ENCODE data around the gene ACTMAP. TPM values are rescaled to one million over a fixed set of nuclear protein-coding genes. Genes with fewer than 3 reads are reported as not detected.

The ACTMAP gene
- total and polyA plus RNA-seq, 9 of the 15 experiments (the other 6 are each of a cell fraction or from before 2014, with no cell fraction given) = 1.7 to 16.6 (median 4.9) TPM

DNA sequence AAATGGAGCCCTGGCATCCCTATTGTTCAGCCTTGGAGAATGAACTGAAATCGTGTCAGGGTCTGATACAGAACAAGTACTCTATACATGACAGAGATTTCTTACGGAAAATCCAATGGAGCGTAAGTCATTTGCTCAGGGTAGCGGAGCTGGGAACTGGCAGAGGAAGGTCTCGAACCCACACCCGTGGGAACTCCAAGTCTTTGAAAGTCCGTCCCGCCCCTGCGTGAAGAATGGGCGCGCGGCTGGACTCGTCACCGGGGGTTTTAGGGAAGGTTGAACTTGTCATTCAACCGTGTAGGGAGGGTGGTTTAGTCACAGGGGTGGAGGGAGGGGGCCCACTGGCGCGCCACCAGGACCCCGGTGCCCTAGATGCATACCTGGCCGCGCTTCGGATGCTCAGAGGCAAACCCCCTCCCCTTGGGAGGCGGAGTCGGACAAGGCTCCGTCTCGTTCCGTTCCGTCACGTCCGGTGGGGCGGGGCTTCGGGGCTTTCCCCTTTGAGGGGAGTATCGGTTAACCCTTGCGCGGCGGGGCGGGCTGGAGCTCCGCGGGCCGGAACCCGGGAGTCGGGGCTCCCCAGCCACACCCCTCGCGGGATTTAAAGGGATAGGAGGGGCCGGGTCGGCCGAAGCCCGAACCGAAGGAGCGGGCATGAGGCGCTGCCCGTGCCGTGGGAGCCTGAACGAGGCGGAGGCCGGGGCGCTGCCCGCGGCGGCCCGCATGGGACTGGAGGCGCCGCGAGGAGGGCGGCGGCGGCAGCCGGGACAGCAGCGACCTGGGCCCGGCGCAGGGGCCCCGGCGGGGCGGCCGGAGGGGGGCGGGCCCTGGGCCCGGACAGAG, 33.6 kb downstream of the ACTMAP start, which contains the start of the genes COQ8B and ITPKC:
TSS of gene COQ8B (minus strand) at position 405 of the 843 bp plus-strand sequence. CDS start 2,254 bp downstream, outside the sequence.
TSS of gene ITPKC (plus strand) at position 631 of the 843 bp plus-strand sequence. CDS start at position 655, 24 bp downstream.
- Histone ChIP-seq H2AFZ (ENCODE audit: low read depth, low read length) (peak within 1 kb of the TSS; percentile 78), H3K36me3 (ENCODE audit: control insufficient read depth, insufficient read depth, low read length) (peaks cover 9% of the 10 kb centered on the region; the same call in 2 of the 3 replicates), H3K27ac (ENCODE audit: extremely low read depth, low read depth, low read length) (peak within 1 kb of the TSS; percentile 80), H3K9me3 (replicated peaks; ENCODE audit: control insufficient read depth, insufficient read depth, low read depth, low read length) (no peaks in the 10 kb centered on the region), H3K27me3 (ENCODE audit: control insufficient read depth in 2 of 2, insufficient read depth in 2 of 2, low read length in 2 of 2) (no peaks in the 10 kb centered on the region), H3K4me2 (ENCODE audit: insufficient read depth, low read length) (peak within 1 kb of the TSS; percentile 93), H4K20me1 (replicated peaks; ENCODE audit: control insufficient read depth, insufficient read depth, low read length) (no peaks in the 10 kb centered on the region), H3K4me1 (replicated peaks in 1 of 2; ENCODE audit: control insufficient read depth in 2 of 2, insufficient read depth in 2 of 2, low read length in 2 of 2) (peaks cover 21 to 55% of the 10 kb centered on the region in 2 experiments), H3K9ac (ENCODE audit: insufficient read depth in 1 of 2, low read depth in 2 of 2, low read length in 2 of 2) (peak within 1 kb of the TSS; percentile 79 to 90), H3K9me1 (ENCODE audit: control insufficient read depth, insufficient read depth, low read length) (no peaks in the 10 kb centered on the region), H3K4me3 (peak within 1 kb of the TSS; percentile 62), H3K79me2 (ENCODE audit: control insufficient read depth, insufficient read depth, low read length) (peaks cover 58% of the 10 kb centered on the region)
- CTCF ChIA-PET (ENCODE audit: low intra/inter-chr PET ratio) = interaction anchor here (0.7 kb wide), 1 partner anchor 21 kb away, joined by 3 read pairs; no protein-coding TSS in a partner anchor
- peak; percentile 78 for ATAC-seq
- in situ Hi-C loops (cut with MboI) = no loop called here
- POLR2A ChIA-PET = interaction anchor here (0.5 to 1.5 kb wide), 8 partner anchors 11 to 301 kb away, joined by 3 to 8 read pairs (median 3); partner anchors contain the start of genes ACTMAP and SNRPA
- peak; percentile 87 for FAIRE-seq
- peak; percentile 93 to 99 (median 94) for DNase-seq (ENCODE audit: extremely low read depth in 1 of 4, low spot score in 3 of 4)
- intact Hi-C loops (cut with micrococcal nuclease) = loop anchor here (2.0 kb wide), 1 partner anchor 34 kb away; the partner anchor contains the start of genes ACTMAP and SNRPA
- under 1% methylated on average over 41 of the region's 76 CpGs for WGBS (ENCODE audit: insufficient coverage, low coverage, missing lambda C conversion rate)
- TSS peak; percentile 81 for BruUV-seq (replicated peaks)
- TF ChIP-seq ZNF184 (CRISPR knock-in tag; IDR thresholded peaks at IDR 0.05) (no peak), GABPA (tag; conservative IDR thresholded peaks at IDR 0.05; ENCODE audit: low read depth) (peak; percentile 93), ZNF3 (CRISPR knock-in tag; IDR thresholded peaks at IDR 0.05) (no peak), ZKSCAN3 (CRISPR knock-in tag; IDR thresholded peaks at IDR 0.05) (no peak)
- TF ChIP-seq, protein P1, sequence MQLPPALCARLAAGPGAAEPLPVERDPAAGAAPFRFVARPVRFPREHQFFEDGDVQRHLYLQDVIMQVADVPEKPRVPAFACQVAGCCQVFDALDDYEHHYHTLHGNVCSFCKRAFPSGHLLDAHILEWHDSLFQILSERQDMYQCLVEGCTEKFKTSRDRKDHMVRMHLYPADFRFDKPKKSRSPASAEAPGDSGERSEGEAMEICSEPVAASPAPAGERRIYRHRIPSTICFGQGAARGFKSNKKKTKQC (CRISPR knock-in tag; IDR thresholded peaks at IDR 0.05) = no peak
- TF ChIP-seq, protein P2, sequence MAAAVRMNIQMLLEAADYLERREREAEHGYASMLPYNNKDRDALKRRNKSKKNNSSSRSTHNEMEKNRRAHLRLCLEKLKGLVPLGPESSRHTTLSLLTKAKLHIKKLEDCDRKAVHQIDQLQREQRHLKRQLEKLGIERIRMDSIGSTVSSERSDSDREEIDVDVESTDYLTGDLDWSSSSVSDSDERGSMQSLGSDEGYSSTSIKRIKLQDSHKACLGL (CRISPR knock-in tag; IDR thresholded peaks at IDR 0.05; ENCODE audit: borderline replicate concordance, poor library complexity, severe bottlenecking) = peak; percentile 92
- TF ChIP-seq, protein P3, sequence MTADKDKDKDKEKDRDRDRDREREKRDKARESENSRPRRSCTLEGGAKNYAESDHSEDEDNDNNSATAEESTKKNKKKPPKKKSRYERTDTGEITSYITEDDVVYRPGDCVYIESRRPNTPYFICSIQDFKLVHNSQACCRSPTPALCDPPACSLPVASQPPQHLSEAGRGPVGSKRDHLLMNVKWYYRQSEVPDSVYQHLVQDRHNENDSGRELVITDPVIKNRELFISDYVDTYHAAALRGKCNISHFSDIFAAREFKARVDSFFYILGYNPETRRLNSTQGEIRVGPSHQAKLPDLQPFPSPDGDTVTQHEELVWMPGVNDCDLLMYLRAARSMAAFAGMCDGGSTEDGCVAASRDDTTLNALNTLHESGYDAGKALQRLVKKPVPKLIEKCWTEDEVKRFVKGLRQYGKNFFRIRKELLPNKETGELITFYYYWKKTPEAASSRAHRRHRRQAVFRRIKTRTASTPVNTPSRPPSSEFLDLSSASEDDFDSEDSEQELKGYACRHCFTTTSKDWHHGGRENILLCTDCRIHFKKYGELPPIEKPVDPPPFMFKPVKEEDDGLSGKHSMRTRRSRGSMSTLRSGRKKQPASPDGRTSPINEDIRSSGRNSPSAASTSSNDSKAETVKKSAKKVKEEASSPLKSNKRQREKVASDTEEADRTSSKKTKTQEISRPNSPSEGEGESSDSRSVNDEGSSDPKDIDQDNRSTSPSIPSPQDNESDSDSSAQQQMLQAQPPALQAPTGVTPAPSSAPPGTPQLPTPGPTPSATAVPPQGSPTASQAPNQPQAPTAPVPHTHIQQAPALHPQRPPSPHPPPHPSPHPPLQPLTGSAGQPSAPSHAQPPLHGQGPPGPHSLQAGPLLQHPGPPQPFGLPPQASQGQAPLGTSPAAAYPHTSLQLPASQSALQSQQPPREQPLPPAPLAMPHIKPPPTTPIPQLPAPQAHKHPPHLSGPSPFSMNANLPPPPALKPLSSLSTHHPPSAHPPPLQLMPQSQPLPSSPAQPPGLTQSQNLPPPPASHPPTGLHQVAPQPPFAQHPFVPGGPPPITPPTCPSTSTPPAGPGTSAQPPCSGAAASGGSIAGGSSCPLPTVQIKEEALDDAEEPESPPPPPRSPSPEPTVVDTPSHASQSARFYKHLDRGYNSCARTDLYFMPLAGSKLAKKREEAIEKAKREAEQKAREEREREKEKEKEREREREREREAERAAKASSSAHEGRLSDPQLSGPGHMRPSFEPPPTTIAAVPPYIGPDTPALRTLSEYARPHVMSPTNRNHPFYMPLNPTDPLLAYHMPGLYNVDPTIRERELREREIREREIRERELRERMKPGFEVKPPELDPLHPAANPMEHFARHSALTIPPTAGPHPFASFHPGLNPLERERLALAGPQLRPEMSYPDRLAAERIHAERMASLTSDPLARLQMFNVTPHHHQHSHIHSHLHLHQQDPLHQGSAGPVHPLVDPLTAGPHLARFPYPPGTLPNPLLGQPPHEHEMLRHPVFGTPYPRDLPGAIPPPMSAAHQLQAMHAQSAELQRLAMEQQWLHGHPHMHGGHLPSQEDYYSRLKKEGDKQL (CRISPR knock-in tag; IDR thresholded peaks at IDR 0.05; ENCODE audit: borderline replicate concordance) = no peak
- TF ChIP-seq, protein P4, sequence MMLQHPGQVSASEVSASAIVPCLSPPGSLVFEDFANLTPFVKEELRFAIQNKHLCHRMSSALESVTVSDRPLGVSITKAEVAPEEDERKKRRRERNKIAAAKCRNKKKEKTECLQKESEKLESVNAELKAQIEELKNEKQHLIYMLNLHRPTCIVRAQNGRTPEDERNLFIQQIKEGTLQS (IDR thresholded peaks at IDR 0.05) = no peak
- TF ChIP-seq, protein P4 (CRISPR knock-in tag; conservative IDR thresholded peaks at IDR 0.05) = no peak

Data from K562 (cell line).